Measurements from ENCODE around the gene TMEM201.
A peak's percentile ranks its signal among the peaks of the same experiment; 100 is the strongest.
"Not testable (repeated sequence)": the region's sequence is repeated elsewhere in the genome, so short reads cannot be mapped to it uniquely, and the experiment has no call there.

TMEM201 gene

GRCh38 chr1:9621032-9621431 lies 32.3 kb downstream of the TMEM201 start:
- DNase-seq (ENCODE audit: low read depth): peak; percentile 42

GRCh38 chr1:9624081-9624480 lies 35.4 kb downstream of the TMEM201 start:
- DNase-seq (ENCODE audit: low read depth): no peak

- DNase-seq (ENCODE audit: low read depth): not testable (repeated sequence)
Measured at GRCh38 chr1:9625030-9625429, 36.3 kb downstream of the TMEM201 start.

GRCh38 chr1:9626201-9626608 lies 37.5 kb downstream of the TMEM201 start:
- no peak for DNase-seq (ENCODE audit: low read depth)

- no peak for DNase-seq (ENCODE audit: low read depth)
Measured at GRCh38 chr1:9628541-9629444, 40.1 kb downstream of the TMEM201 start.

- no peak for DNase-seq (ENCODE audit: low read depth)
Measured at GRCh38 chr1:9629445-9630201, 40.9 kb downstream of the TMEM201 start.

GRCh38 chr1:9630331-9631111 lies 41.8 kb downstream of the TMEM201 start:
- no peak for DNase-seq (ENCODE audit: low read depth)

- DNase-seq (ENCODE audit: low read depth): no peak
Measured at GRCh38 chr1:9631613-9632012, 42.9 kb downstream of the TMEM201 start.

- no peak for DNase-seq (ENCODE audit: low read depth)
Measured at GRCh38 chr1:9633493-9633892, 44.8 kb downstream of the TMEM201 start.

GRCh38 chr1:9634582-9634981 lies 45.9 kb downstream of the TMEM201 start:
- DNase-seq (ENCODE audit: low read depth): no peak

- DNase-seq (ENCODE audit: low read depth): no peak
Measured at GRCh38 chr1:9639227-9639626, 50.5 kb downstream of the TMEM201 start.

GRCh38 chr1:9643351-9644256 lies 54.9 kb downstream of the TMEM201 start:
- DNase-seq (ENCODE audit: low read depth): no peak

GRCh38 chr1:9646037-9646436 lies 57.3 kb downstream of the TMEM201 start:
- no peak for DNase-seq (ENCODE audit: low read depth)

GRCh38 chr1:9648171-9648570 lies 59.5 kb downstream of the TMEM201 start:
- no peak for DNase-seq (ENCODE audit: low read depth)

- no peak for DNase-seq (ENCODE audit: low read depth)
Measured at GRCh38 chr1:9649769-9650168, 61.1 kb downstream of the TMEM201 start.

GRCh38 chr1:9651220-9651564 lies 62.5 kb downstream of the TMEM201 start:
- no peak for DNase-seq (ENCODE audit: low read depth)

- DNase-seq (ENCODE audit: low read depth): peak; percentile 50
Measured at GRCh38 chr1:9651565-9652378, 63.1 kb downstream of the TMEM201 start, which contains the start of gene PIK3CD. PIK3CD (plus strand) TSS chr1:9651731; CDS start chr1:9710456, 58,725 bp downstream.

- peak; percentile 27 for DNase-seq (ENCODE audit: low read depth)
Measured at GRCh38 chr1:9652379-9653209, 63.9 kb downstream of the TMEM201 start.

GRCh38 chr1:9653210-9653490 lies 64.4 kb downstream of the TMEM201 start:
- no peak for DNase-seq (ENCODE audit: low read depth)

Data from EH (cell line).